Brain pericyte (primary cell): ENCODE results near the gene C19orf33.
"Not testable (repeated sequence)": the region's sequence is repeated elsewhere in the genome, so short reads cannot be mapped to it uniquely, and the experiment has no call there.

ENCODE experiments used
- DNase-seq: peaks from one replicate; pipeline ENCODE4 v3.0.0-alpha.2; 2012; ENCODE audit warnings: low read depth, low spot score

C19orf33 gene

DNA sequence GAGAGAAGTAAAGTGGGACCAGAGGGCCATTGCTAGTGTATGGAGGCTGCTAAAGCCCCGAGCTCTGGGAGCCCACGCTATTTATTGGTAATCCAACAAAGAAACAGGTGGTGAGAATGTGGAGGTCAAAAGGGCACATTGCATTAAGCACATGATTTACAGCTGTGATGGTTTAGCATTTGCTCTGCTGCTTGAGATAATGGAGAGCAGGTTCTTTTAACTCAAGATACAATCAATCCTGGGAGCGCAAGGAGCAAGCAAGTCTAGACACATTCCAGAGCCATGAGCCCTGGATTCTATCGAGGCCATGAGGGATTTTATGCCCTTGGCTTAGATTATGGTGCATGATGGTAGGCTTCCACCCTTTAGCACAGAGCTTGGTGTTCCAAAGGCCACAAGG is 35.0 kb downstream of the C19orf33 start:
- not testable (repeated sequence) for DNase-seq

DNA sequence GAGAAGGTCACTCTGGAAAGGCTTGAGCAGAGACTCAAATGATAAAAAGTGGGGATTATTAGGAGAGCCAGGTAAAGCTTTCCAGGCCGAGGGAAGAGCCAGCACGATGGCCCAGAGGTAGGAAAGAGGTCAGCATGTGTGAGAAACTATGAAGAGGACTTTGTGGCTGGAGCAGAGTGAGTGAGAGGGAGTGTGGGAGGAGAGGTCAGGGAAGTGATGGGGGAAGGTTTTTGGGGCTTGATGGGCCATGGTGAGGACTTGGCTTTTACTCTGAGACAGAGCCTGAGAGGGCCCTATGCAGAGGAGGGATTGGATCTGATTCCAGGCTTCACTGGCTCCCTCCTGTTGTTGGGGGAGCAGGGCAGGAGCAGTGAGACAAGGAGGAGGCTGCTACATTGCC is 36.9 kb downstream of the C19orf33 start:
- no peak for DNase-seq

GRCh38 chr19:38346837-38347236 is 42.8 kb downstream of the C19orf33 start:
- no peak for DNase-seq

- DNase-seq = no peak
Observed at GRCh38 chr19:38350883-38351282, 46.8 kb downstream of the C19orf33 start.

- DNase-seq = no peak
Observed at GRCh38 chr19:38351865-38352395, 47.9 kb downstream of the C19orf33 start.

DNA sequence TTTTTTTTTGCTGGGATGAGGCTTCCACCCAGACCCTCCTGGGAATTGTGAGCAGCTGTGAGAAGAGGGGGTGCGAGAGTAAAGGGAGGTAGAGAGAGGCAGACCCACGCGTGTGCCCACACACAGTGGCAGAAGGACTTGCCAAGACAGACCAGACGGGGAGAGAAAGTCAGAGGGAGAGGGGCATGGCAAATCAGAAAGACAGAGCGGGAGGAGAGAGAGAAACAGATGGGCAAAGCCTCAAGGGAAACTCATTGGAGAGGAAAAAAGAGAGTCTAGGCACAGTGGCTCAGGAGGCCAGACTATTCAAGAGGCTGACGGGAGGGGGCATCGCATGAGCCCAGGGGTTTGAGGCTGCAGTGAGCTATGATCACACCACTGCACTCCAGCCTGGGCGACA is 48.6 kb downstream of the C19orf33 start:
- DNase-seq = no peak
